BLaER1 (cell line): ENCODE data around the gene HSD3B2.
"Not testable (repeated sequence)": the region's sequence is repeated elsewhere in the genome, so short reads cannot be mapped to it uniquely, and the experiment has no call there.

Experiments
- H3K27ac ChIP-seq: shearing (Covaris generic); formaldehyde crosslinking; 2 replicates; pipeline ENCODE4 v1.8.1; 2022
- H3K27me3 ChIP-seq: shearing (Covaris generic); formaldehyde crosslinking; 2 replicates; pipeline ENCODE4 v1.8.1; 2022
- H3K36me3 ChIP-seq: shearing (Covaris generic); formaldehyde crosslinking; 2 replicates; pipeline ENCODE4 v1.8.1; 2022
- H3K4me1 ChIP-seq: shearing (Covaris generic); formaldehyde crosslinking; 2 replicates; pipeline ENCODE4 v1.8.1; 2022
- H3K4me2 ChIP-seq: shearing (Covaris generic); formaldehyde crosslinking; 2 replicates; pipeline ENCODE4 v1.8.1; 2022
- H3K4me3 ChIP-seq: shearing (Covaris generic); formaldehyde crosslinking; 2 replicates; pipeline ENCODE4 v1.8.1; 2022
- H3K9ac ChIP-seq: shearing (Covaris generic); formaldehyde crosslinking; 2 replicates; pipeline ENCODE4 v1.8.1; 2022
- H3K9me3 ChIP-seq: shearing (Covaris generic); formaldehyde crosslinking; 2 replicates; pipeline ENCODE4 v1.8.1; 2022
- H4K20me1 ChIP-seq: shearing (Covaris generic); formaldehyde crosslinking; 2 replicates; pipeline ENCODE4 v1.8.1; 2022
- Cebpa-rat ChIP-seq: shearing (Covaris generic); IDR thresholded peaks from 2 replicates; pipeline ENCODE4 v1.8.1; 2022

HSD3B2 gene

GRCh38 chr1:119376594-119376993 is 38.4 kb upstream of the HSD3B2 start:
- no peaks in the 10 kb centered on the region for H3K9me3 ChIP-seq
- no peak overlapping the region for H3K4me3 ChIP-seq
- H3K4me2 ChIP-seq = no peak overlapping the region
- no peaks in the 10 kb centered on the region for H3K4me1 ChIP-seq
- TF ChIP-seq Cebpa-rat = no peak
- H4K20me1 ChIP-seq = no peaks in the 10 kb centered on the region
- H3K27ac ChIP-seq = no peak overlapping the region
- no peaks in the 10 kb centered on the region for H3K36me3 ChIP-seq
- H3K27me3 ChIP-seq = no peaks in the 10 kb centered on the region
- H3K9ac ChIP-seq = no peak overlapping the region

GRCh38 chr1:119377594-119377993 is 37.4 kb upstream of the HSD3B2 start:
- H3K4me1 ChIP-seq, H3K27ac ChIP-seq, H3K4me3 ChIP-seq, H3K27me3 ChIP-seq, H3K9ac ChIP-seq, H3K4me2 ChIP-seq, H3K36me3 ChIP-seq, H4K20me1 ChIP-seq, H3K9me3 ChIP-seq: not testable (repeated sequence)

GRCh38 chr1:119379117-119379516 is 35.8 kb upstream of the HSD3B2 start:
- H4K20me1 ChIP-seq = no peaks in the 10 kb centered on the region
- H3K4me1 ChIP-seq = no peaks in the 10 kb centered on the region
- H3K36me3 ChIP-seq = no peaks in the 10 kb centered on the region
- no peaks in the 10 kb centered on the region for H3K9me3 ChIP-seq
- no peak overlapping the region for H3K27ac ChIP-seq
- no peak overlapping the region for H3K4me3 ChIP-seq
- no peak overlapping the region for H3K9ac ChIP-seq
- H3K4me2 ChIP-seq = no peak overlapping the region
- no peak for TF ChIP-seq Cebpa-rat
- no peaks in the 10 kb centered on the region for H3K27me3 ChIP-seq

GRCh38 chr1:119380304-119380703 is 34.6 kb upstream of the HSD3B2 start:
- no peak for TF ChIP-seq Cebpa-rat
- Histone ChIP-seq H3K4me2 (no peak overlapping the region), H3K4me3 (no peak overlapping the region), H3K9ac (no peak overlapping the region), H3K27me3 (no peaks in the 10 kb centered on the region), H4K20me1 (no peaks in the 10 kb centered on the region), H3K4me1 (no peaks in the 10 kb centered on the region), H3K27ac (no peak overlapping the region), H3K9me3 (no peaks in the 10 kb centered on the region), H3K36me3 (no peaks in the 10 kb centered on the region)

- H3K4me2 ChIP-seq = no peak overlapping the region
- H3K9me3 ChIP-seq = no peaks in the 10 kb centered on the region
- H3K4me3 ChIP-seq = no peak overlapping the region
- no peak overlapping the region for H3K9ac ChIP-seq
- no peaks in the 10 kb centered on the region for H3K36me3 ChIP-seq
- H3K27ac ChIP-seq = no peak overlapping the region
- TF ChIP-seq Cebpa-rat = no peak
- H3K4me1 ChIP-seq = no peaks in the 10 kb centered on the region
- no peaks in the 10 kb centered on the region for H3K27me3 ChIP-seq
- H4K20me1 ChIP-seq = no peaks in the 10 kb centered on the region
Observed at GRCh38 chr1:119380983-119381662, 33.8 kb upstream of the HSD3B2 start.

GRCh38 chr1:119384591-119384990 is 30.4 kb upstream of the HSD3B2 start:
- no peaks in the 10 kb centered on the region for H3K36me3 ChIP-seq
- H3K27ac ChIP-seq = no peak overlapping the region
- no peaks in the 10 kb centered on the region for H4K20me1 ChIP-seq
- no peak overlapping the region for H3K4me3 ChIP-seq
- no peak overlapping the region for H3K4me2 ChIP-seq
- no peak for TF ChIP-seq Cebpa-rat
- H3K9me3 ChIP-seq = no peaks in the 10 kb centered on the region
- H3K4me1 ChIP-seq = no peaks in the 10 kb centered on the region
- no peaks in the 10 kb centered on the region for H3K27me3 ChIP-seq
- H3K9ac ChIP-seq = no peak overlapping the region

- Histone ChIP-seq H3K9me3 (no peaks in the 10 kb centered on the region), H3K36me3 (no peaks in the 10 kb centered on the region), H3K4me2 (no peak overlapping the region), H4K20me1 (no peaks in the 10 kb centered on the region), H3K9ac (no peak overlapping the region), H3K4me1 (no peaks in the 10 kb centered on the region), H3K27me3 (no peaks in the 10 kb centered on the region), H3K27ac (no peak overlapping the region), H3K4me3 (no peak overlapping the region)
- TF ChIP-seq Cebpa-rat = no peak
Observed at GRCh38 chr1:119385650-119386049, 29.3 kb upstream of the HSD3B2 start.

GRCh38 chr1:119387858-119388257 is 27.1 kb upstream of the HSD3B2 start:
- Histone ChIP-seq H4K20me1 (no peaks in the 10 kb centered on the region), H3K4me2 (no peak overlapping the region), H3K27ac (no peak overlapping the region), H3K4me3 (no peak overlapping the region), H3K9ac (no peak overlapping the region), H3K27me3 (no peaks in the 10 kb centered on the region), H3K9me3 (no peaks in the 10 kb centered on the region), H3K36me3 (no peaks in the 10 kb centered on the region), H3K4me1 (no peaks in the 10 kb centered on the region)
- no peak for TF ChIP-seq Cebpa-rat

- H3K27ac ChIP-seq = no peak overlapping the region
- no peaks in the 10 kb centered on the region for H3K36me3 ChIP-seq
- H3K4me3 ChIP-seq = no peak overlapping the region
- no peak overlapping the region for H3K9ac ChIP-seq
- H3K4me1 ChIP-seq = no peaks in the 10 kb centered on the region
- H3K9me3 ChIP-seq = no peaks in the 10 kb centered on the region
- H3K27me3 ChIP-seq = no peaks in the 10 kb centered on the region
- H3K4me2 ChIP-seq = no peak overlapping the region
- TF ChIP-seq Cebpa-rat = no peak
- H4K20me1 ChIP-seq = no peaks in the 10 kb centered on the region
Observed at GRCh38 chr1:119388450-119388849, 26.5 kb upstream of the HSD3B2 start.

GRCh38 chr1:119390526-119390925 is 24.4 kb upstream of the HSD3B2 start:
- no peak overlapping the region for H3K9ac ChIP-seq
- H3K27ac ChIP-seq = no peak overlapping the region

GRCh38 chr1:119391749-119392148 is 23.2 kb upstream of the HSD3B2 start:
- no peak for TF ChIP-seq Cebpa-rat
- Histone ChIP-seq H3K9me3 (no peaks in the 10 kb centered on the region), H3K4me1 (no peaks in the 10 kb centered on the region), H3K36me3 (no peaks in the 10 kb centered on the region), H3K4me3 (no peak overlapping the region), H3K27ac (no peak overlapping the region), H4K20me1 (no peaks in the 10 kb centered on the region), H3K27me3 (no peaks in the 10 kb centered on the region), H3K9ac (no peak overlapping the region), H3K4me2 (no peak overlapping the region)

More at GRCh38 chr1:119390526-119390925, 24.4 kb upstream of the HSD3B2 start:
- no peak for TF ChIP-seq Cebpa-rat
- Histone ChIP-seq H4K20me1 (no peaks in the 10 kb centered on the region), H3K27me3 (no peaks in the 10 kb centered on the region), H3K4me1 (no peaks in the 10 kb centered on the region), H3K4me3 (no peak overlapping the region), H3K9me3 (no peaks in the 10 kb centered on the region), H3K4me2 (no peak overlapping the region), H3K36me3 (no peaks in the 10 kb centered on the region)
